ENCODE data around the gene UBALD2. TPM values are rescaled to one million over a fixed set of nuclear protein-coding genes. Genes with fewer than 3 reads are reported as not detected.

UBALD2 gene
- polyA plus RNA-seq, 1 donor from 2014 or later = 7.5 TPM

GRCh38 chr17:76276069-76276431, 10.9 kb downstream of the UBALD2 start:
- no peaks in the 10 kb centered on the region for H3K36me3 ChIP-seq (ENCODE audit: insufficient read depth, low read length)
- H3K9me2 ChIP-seq (ENCODE audit: insufficient read depth, low read length) = no peaks in the 10 kb centered on the region
- no peaks in the 10 kb centered on the region for H4K20me1 ChIP-seq (ENCODE audit: insufficient read depth)
- H3K4me3 ChIP-seq (ENCODE audit: low read length) = no peak overlapping the region
- no peak overlapping the region for H3K4me2 ChIP-seq (ENCODE audit: low read length)
- TF ChIP-seq EZH2 (IDR thresholded peaks at IDR 0.05; ENCODE audit: borderline replicate concordance, insufficient read depth, low read length, poor library complexity, severe bottlenecking) = no peak
- no peak for TF ChIP-seq MXI1 (conservative IDR thresholded peaks at IDR 0.05; ENCODE audit: poor library complexity, severe bottlenecking)
- TF ChIP-seq RAD21 (conservative IDR thresholded peaks at IDR 0.05) = no peak
- TF ChIP-seq CTCF (IDR thresholded peaks at IDR 0.05; ENCODE audit: poor library complexity, severe bottlenecking) = no peak
- TF ChIP-seq SMC3 (conservative IDR thresholded peaks at IDR 0.05; ENCODE audit: poor library complexity) = no peak
- no peak for TF ChIP-seq POLR2AphosphoS5 (IDR thresholded peaks at IDR 0.05)
- H3K27me3 ChIP-seq (ENCODE audit: insufficient read depth, low read depth, low read length) = no peaks in the 10 kb centered on the region
- no peak overlapping the region for H2AFZ ChIP-seq (ENCODE audit: low read depth, low read length)
- no peak overlapping the region for H3K27ac ChIP-seq (ENCODE audit: low read length)
- no peaks in the 10 kb centered on the region for H3K79me2 ChIP-seq (replicated peaks; ENCODE audit: insufficient read depth, low read length)
- no peaks in the 10 kb centered on the region for H3F3A ChIP-seq (ENCODE audit: insufficient read depth, low read length, poor library complexity, severe bottlenecking)
- H3K9ac ChIP-seq (ENCODE audit: low read length) = no peak overlapping the region
- no peaks in the 10 kb centered on the region for H3K9me3 ChIP-seq (ENCODE audit: low read length)

GRCh38 chr17:76276461-76277299, 11.5 kb downstream of the UBALD2 start:
- H3K4me3 ChIP-seq (ENCODE audit: low read length) = no peak overlapping the region
- no peak overlapping the region for H3K4me2 ChIP-seq (ENCODE audit: low read length)
- no peaks in the 10 kb centered on the region for H3K79me2 ChIP-seq (replicated peaks; ENCODE audit: insufficient read depth, low read length)
- no peaks in the 10 kb centered on the region for H3K27me3 ChIP-seq (ENCODE audit: insufficient read depth, low read depth, low read length)
- H3K27ac ChIP-seq (ENCODE audit: low read length) = no peak overlapping the region
- no peaks in the 10 kb centered on the region for H4K20me1 ChIP-seq (ENCODE audit: insufficient read depth)
- no peaks in the 10 kb centered on the region for H3F3A ChIP-seq (ENCODE audit: insufficient read depth, low read length, poor library complexity, severe bottlenecking)
- H3K9ac ChIP-seq (ENCODE audit: low read length) = no peak overlapping the region
- H3K36me3 ChIP-seq (ENCODE audit: insufficient read depth, low read length) = no peaks in the 10 kb centered on the region
- no peaks in the 10 kb centered on the region for H3K9me2 ChIP-seq (ENCODE audit: insufficient read depth, low read length)
- no peak overlapping the region for H2AFZ ChIP-seq (ENCODE audit: low read depth, low read length)
- no peaks in the 10 kb centered on the region for H3K9me3 ChIP-seq (ENCODE audit: low read length)
- no peak for TF ChIP-seq RAD21 (conservative IDR thresholded peaks at IDR 0.05)
- no peak for TF ChIP-seq TAF1 (IDR thresholded peaks at IDR 0.05; ENCODE audit: low read depth)
- TF ChIP-seq EZH2 (IDR thresholded peaks at IDR 0.05; ENCODE audit: borderline replicate concordance, insufficient read depth, low read length, poor library complexity, severe bottlenecking) = no peak
- TF ChIP-seq SMC3 (conservative IDR thresholded peaks at IDR 0.05; ENCODE audit: poor library complexity) = no peak
- TF ChIP-seq POLR2AphosphoS5 (IDR thresholded peaks at IDR 0.05) = no peak

GRCh38 chr17:76277300-76278267, 12.4 kb downstream of the UBALD2 start:
- no peak for TF ChIP-seq POLR2AphosphoS5 (IDR thresholded peaks at IDR 0.05)
- TF ChIP-seq EZH2 (IDR thresholded peaks at IDR 0.05; ENCODE audit: borderline replicate concordance, insufficient read depth, low read length, poor library complexity, severe bottlenecking) = no peak
- TF ChIP-seq TAF1 (IDR thresholded peaks at IDR 0.05; ENCODE audit: low read depth) = no peak
- no peak for TF ChIP-seq CTCF (IDR thresholded peaks at IDR 0.05; ENCODE audit: poor library complexity, severe bottlenecking)
- no peak for TF ChIP-seq RAD21 (conservative IDR thresholded peaks at IDR 0.05)
- Histone ChIP-seq H3K4me2 (ENCODE audit: low read length) (no peak overlapping the region), H3F3A (ENCODE audit: insufficient read depth, low read length, poor library complexity, severe bottlenecking) (no peaks in the 10 kb centered on the region), H3K27ac (ENCODE audit: low read length) (no peak overlapping the region), H3K9ac (ENCODE audit: low read length) (no peak overlapping the region), H3K27me3 (ENCODE audit: insufficient read depth, low read depth, low read length) (no peaks in the 10 kb centered on the region), H3K9me2 (ENCODE audit: insufficient read depth, low read length) (no peaks in the 10 kb centered on the region), H2AFZ (ENCODE audit: low read depth, low read length) (no peak overlapping the region), H3K4me3 (ENCODE audit: low read length) (no peak overlapping the region), H4K20me1 (ENCODE audit: insufficient read depth) (no peaks in the 10 kb centered on the region), H3K9me3 (ENCODE audit: low read length) (no peaks in the 10 kb centered on the region), H3K79me2 (replicated peaks; ENCODE audit: insufficient read depth, low read length) (no peaks in the 10 kb centered on the region), H3K36me3 (ENCODE audit: insufficient read depth, low read length) (no peaks in the 10 kb centered on the region)
